Effector memory CD4-positive, alpha-beta T cell (primary cell): Measurements from ENCODE around the gene MCOLN3.
A peak's percentile ranks its signal among the peaks of the same experiment; 100 is the strongest.
"Not testable (repeated sequence)": the region's sequence is repeated elsewhere in the genome, so short reads cannot be mapped to it uniquely, and the experiment has no call there.

Experiments
- DNase-seq, 3 donors: peaks; one replicate each; pipeline ENCODE4 v3.0.0-alpha.2; 2020
- H3K27ac ChIP-seq: 2 replicates; pipeline ENCODE4 v1.7.0; 2013; ENCODE audit warnings: mild to moderate bottlenecking, low read length, moderate library complexity; ENCODE audit not compliant: insufficient read depth, poor library complexity, severe bottlenecking
- H3K27me3 ChIP-seq: replicated peaks from 2 replicates; pipeline ENCODE4 v1.7.0; 2013; ENCODE audit warnings: mild to moderate bottlenecking, low read length; ENCODE audit not compliant: insufficient read depth, control insufficient read depth, poor library complexity, severe bottlenecking
- H3K36me3 ChIP-seq: 2 replicates; pipeline ENCODE4 v1.7.0; 2013; ENCODE audit warnings: mild to moderate bottlenecking, low read length, moderate library complexity; ENCODE audit not compliant: control insufficient read depth, insufficient read depth
- H3K4me1 ChIP-seq: 2 replicates; pipeline ENCODE4 v1.7.0; 2013; ENCODE audit warnings: low read length, mild to moderate bottlenecking; ENCODE audit not compliant: control insufficient read depth, insufficient read depth, poor library complexity, severe bottlenecking
- H3K4me3 ChIP-seq: 2 replicates; pipeline ENCODE4 v1.7.0; 2013; ENCODE audit warnings: low read length, low read depth, mild to moderate bottlenecking; ENCODE audit not compliant: insufficient read depth, poor library complexity, severe bottlenecking
- H3K9me3 ChIP-seq: 2 replicates; pipeline ENCODE4 v1.7.0; 2013; ENCODE audit warnings: mild to moderate bottlenecking, low read length, moderate library complexity; ENCODE audit not compliant: control insufficient read depth

The MCOLN3 gene

DNA sequence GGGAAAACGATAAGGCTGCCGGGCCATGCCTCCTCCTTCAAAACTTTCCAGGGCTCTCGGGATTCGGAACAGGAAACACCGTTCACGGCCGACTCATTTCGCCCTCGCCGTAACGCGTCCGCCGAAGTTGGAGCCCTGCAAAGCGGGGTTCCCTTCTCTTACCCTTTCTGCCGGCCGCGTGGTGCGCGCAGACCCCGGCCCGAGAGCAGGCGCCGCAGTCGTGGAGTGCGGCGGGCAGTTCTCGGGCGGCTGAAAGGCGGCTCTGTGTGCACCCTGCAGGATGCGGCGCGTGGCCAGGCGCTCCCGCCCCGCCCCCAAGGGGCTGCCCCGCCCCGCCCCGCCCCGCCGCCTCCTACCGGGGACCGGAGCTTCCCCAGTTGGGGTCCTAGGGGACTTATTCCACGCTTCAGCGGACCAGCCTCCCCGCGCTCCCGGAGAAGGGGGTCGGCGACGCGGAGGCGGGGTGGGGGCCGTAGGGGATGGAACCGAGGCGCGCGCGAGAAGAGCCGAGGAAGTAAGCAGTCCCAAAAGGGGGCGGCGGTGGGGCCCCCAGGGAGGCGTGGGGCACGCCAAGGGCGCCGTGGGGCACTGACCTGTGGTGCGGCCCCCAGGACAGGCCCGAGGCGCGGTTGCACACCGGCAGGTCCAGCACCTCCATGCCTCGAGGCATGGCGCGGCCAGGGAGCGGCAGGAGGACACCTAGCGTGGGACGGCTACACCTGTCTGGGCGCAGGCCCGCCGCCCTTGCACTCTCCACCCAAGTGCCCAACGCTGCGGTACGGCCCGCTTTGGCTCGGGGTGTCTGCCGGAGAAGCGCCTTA, 51.2 kb downstream of the MCOLN3 start, which contains the start of gene MCOLN2:
TSS of gene MCOLN2 (minus strand) at position 268 of the 821 bp plus-strand sequence. CDS start at position 27, 241 bp downstream.
- Histone ChIP-seq H3K9me3 (no peaks in the 10 kb centered on the region), H3K4me1 (peaks cover 8% of the 10 kb centered on the region), H3K4me3 (peak within 1 kb of the TSS; percentile 68), H3K27ac (peak within 1 kb of the TSS; percentile 35), H3K36me3 (no peaks in the 10 kb centered on the region), H3K27me3 (peaks cover 12% of the 10 kb centered on the region)
- DNase-seq: peak; percentile 32 to 46 (median 36)

DNA sequence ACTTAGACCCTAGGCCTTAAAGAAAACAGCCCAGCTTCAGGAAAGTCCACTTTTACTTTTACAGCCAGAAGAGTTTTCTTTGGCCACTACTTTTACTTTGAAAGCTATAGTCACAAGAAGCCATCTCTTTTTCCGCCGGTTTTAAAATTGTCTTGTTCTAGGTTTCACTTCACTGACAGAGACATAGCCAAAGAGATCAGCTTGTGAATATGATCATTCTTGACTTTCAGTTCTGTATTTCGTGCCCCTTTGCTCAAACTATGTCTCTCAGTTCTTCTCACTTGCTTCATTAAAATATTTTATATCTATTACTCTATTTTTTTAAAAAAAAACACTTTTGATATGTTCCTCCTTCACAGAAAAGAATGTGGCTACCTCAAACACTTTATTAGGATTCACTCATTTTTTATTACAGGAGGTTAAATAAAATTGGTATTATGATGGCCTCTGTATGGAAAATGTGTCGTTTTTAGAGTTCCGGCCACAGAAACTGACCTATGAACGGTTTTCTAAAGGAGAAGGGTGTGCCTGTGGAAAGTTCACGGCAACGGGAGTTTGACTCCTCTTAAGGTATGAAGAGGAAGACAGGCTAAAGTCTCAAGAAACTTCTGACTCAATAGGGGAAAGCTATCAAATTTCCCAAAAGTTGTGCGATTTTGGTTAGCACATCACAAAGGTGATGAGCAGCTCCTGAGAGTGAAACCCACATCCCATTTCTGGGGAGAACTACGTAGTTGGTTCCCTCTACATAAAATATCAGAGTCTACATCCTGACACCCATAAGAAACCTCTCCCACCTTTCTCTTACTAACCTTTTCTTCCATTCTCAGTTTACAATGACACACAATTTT, 52.6 kb downstream of the MCOLN3 start:
- no peak for DNase-seq
- Histone ChIP-seq H3K36me3 (no peaks in the 10 kb centered on the region), H3K27me3 (peaks cover 12% of the 10 kb centered on the region), H3K4me3 (peak overlapping the region; percentile 14), H3K27ac (no peak overlapping the region), H3K4me1 (peaks cover 8% of the 10 kb centered on the region), H3K9me3 (no peaks in the 10 kb centered on the region)

DNA sequence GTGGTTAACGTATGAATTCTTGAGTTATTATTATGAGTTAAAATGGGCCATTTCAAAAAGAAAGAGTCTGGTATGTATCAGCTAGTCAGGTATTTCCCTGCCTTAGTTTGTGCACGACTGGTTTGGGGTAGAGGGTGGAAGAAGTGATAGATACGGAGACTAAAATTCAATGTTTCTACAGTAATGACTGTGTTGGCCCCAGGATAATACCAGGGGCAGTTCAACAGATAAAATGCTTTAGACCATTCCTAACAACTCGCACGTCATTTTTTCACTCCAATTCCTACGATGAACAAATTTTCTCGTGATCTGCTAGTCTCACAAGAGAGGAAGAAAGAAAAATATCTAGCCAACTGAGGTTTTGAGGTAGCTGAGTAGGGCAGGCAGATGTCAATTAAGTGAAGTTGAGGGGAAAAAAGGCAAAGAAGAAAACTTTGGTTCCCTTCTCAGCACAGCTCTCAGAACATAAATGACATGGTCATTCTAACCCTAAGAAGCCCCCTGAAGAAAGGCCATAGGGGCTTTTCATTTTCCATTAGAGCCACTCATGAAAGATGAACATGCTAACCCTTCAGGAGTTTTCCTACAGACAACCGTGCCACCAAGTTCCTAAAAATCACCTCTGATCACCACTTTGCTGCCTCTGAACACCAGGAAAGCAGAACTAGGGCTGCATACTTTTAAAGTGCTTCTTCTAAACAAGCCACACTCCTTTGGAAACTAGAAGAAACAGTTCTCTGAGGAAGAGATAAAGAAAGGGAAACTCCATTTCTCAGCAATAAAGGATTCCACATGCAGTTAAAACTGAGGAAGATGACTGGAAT, 57.0 kb downstream of the MCOLN3 start:
- Histone ChIP-seq H3K4me1 (no peaks in the 10 kb centered on the region), H3K9me3 (no peaks in the 10 kb centered on the region)
- no peak for DNase-seq

DNA sequence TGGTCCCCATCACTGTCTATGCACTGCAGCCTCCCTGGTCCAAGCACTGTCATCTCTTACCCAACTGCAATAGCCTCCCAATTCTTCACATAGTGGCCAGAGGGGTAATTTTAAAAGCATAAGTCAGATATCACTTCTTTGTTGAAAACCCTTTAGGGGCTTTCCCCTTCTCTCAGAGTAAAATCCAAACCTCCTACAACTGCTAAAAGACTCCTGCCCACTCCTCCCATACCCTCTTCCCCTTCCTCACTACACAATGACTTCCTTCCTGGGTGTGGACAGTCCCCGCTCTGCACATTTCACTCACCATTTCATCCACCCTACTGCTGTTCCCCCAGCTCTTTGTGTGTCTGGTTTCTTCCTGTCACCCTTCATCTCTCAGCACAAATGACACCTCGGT, 59.7 kb downstream of the MCOLN3 start:
- no peak overlapping the region for H3K4me3 ChIP-seq
- H3K9me3 ChIP-seq: no peaks in the 10 kb centered on the region
- H3K27me3 ChIP-seq: peaks cover 3% of the 10 kb centered on the region
- no peaks in the 10 kb centered on the region for H3K36me3 ChIP-seq
- no peaks in the 10 kb centered on the region for H3K4me1 ChIP-seq
- no peak overlapping the region for H3K27ac ChIP-seq
- no peak for DNase-seq

More for the DNA sequence above, 57.0 kb downstream of the MCOLN3 start:
- H3K27ac ChIP-seq: no peak overlapping the region
- peaks cover 7% of the 10 kb centered on the region for H3K27me3 ChIP-seq
- H3K4me3 ChIP-seq: no peak overlapping the region
- H3K36me3 ChIP-seq: no peaks in the 10 kb centered on the region

DNA sequence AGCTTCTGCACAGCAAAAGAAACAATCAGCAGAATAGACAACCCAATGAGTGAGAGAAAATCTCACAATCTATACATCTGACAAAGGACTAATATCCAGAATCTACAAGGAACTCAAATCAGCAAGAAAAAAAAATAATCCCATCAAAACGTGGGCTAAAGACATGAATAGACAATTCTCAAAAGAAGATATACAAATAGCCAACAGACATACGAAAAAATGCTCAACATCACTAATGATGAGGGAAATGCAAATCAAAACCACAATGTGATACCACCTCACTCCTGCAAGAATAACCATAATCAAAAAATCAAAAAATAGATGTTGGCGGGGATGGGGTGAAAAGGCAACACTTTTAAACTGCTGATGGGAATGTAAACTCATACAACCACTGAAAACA, 61.7 kb downstream of the MCOLN3 start:
- H3K4me3 ChIP-seq, H3K27me3 ChIP-seq: not testable (repeated sequence)

DNA sequence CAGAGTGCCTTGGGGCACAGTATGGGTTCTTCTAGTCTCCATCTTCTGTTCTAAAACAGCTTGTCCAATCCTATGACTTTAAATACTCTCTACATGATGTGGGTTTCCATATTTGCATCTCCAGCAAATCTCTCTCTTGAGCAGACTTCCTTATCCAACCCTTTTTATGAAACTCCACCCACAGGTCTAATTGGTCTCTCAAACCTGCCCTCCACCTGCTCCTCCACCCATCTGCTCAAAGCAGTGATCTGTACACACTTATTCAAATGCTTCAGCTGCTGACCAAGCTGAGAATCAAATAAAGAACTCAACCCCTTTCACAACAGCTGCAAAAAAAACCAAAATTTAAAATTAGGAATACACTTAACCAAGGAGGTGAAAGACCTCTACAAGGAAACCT, 62.9 kb downstream of the MCOLN3 start:
- no peak overlapping the region for H3K4me3 ChIP-seq
- no peaks in the 10 kb centered on the region for H3K9me3 ChIP-seq
- H3K27ac ChIP-seq: no peak overlapping the region
- no peak for DNase-seq
- H3K27me3 ChIP-seq: peaks cover 3% of the 10 kb centered on the region
- H3K36me3 ChIP-seq: no peaks in the 10 kb centered on the region
- H3K4me1 ChIP-seq: no peaks in the 10 kb centered on the region

More for the DNA sequence above, 61.7 kb downstream of the MCOLN3 start:
- DNase-seq, H3K27ac ChIP-seq, H3K9me3 ChIP-seq, H3K36me3 ChIP-seq, H3K4me1 ChIP-seq: not testable (repeated sequence)

DNA sequence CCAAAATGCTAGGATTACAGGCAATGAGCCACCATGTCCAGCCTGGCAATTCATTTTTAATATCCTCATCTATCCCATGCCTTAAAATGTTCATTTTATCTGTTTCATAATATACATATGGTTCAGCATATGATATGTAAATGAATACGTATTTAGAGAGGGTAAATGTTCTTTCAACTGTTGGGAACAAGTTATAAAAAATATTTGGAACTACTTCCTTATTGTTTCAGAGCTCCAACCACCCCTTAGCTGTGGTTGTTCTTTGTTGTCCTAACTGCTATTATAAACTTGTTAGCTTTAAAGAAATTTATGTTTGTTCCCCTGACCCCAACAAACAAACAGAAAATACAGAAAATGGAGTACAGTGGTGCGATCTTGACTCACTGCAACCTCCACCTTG, 65.9 kb downstream of the MCOLN3 start:
- Histone ChIP-seq H3K36me3 (no peaks in the 10 kb centered on the region), H3K27ac (no peak overlapping the region), H3K27me3 (no peaks in the 10 kb centered on the region), H3K9me3 (no peaks in the 10 kb centered on the region), H3K4me1 (no peaks in the 10 kb centered on the region), H3K4me3 (no peak overlapping the region)
- no peak for DNase-seq

DNA sequence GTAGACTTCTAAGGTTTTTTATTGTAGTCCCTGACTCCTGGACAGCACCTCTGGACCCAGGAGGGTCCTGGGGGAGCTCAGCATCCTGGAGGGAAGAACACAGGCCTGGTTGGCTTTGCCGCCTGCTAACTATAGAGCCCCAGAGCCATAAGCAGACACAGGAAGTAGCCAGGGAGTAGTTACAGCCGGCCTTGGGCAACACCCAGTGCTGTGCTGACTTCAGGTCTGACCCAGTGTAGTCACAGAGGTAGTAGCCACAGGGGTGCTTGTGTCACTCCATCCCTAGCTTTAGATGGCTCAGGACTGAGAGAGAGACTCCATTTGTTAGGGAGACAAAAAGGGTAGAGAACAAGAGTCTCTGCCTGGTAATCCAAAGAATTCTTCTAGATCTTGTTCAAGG, 73.3 kb downstream of the MCOLN3 start:
- no peak overlapping the region for H3K4me3 ChIP-seq
- no peak overlapping the region for H3K27ac ChIP-seq
- DNase-seq: no peak
- H3K27me3 ChIP-seq: no peaks in the 10 kb centered on the region
- no peaks in the 10 kb centered on the region for H3K9me3 ChIP-seq
- H3K36me3 ChIP-seq: no peaks in the 10 kb centered on the region
- H3K4me1 ChIP-seq: no peaks in the 10 kb centered on the region

DNA sequence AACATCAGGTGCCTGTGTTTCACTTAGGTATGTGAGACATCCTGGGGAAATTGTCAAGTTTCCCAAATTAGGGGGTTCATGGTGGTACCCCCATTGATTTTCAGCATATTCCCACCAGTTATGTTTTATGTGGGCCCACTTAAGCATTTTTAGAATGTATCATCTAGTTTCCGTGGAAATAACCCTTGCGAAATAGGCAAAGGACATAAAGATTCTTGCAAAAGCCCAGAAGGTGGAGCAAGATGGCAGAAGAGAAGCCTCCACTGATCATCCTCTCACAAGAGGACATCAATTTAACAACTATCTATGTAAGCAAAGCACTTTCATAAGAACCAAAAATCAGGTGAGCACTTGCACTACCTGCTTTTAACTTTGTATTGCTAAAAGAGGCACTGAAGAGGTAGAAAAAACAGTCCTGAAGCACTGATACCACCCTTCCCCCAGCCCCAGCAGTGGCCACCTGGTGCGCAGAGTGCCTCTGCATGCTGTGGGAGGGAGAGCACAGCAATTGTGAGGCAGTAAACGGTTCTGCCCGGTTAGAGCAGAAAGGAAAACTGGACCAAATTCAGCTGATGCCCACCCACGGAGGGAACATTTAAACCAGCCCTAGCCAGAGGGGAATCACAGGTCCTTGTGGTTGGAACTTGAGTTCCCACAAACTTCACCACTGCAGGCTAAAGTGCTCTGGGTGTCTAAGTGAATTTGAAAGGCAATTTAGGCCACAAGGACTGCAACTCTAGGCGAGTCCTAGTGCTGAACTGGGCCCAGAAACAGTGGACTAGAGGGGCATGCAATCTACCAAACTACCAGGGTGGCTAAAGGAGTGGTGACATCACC, 74.6 kb downstream of the MCOLN3 start:
- DNase-seq: no peak
- H3K4me3 ChIP-seq: no peak overlapping the region
- no peak overlapping the region for H3K27ac ChIP-seq
- no peaks in the 10 kb centered on the region for H3K27me3 ChIP-seq
- H3K9me3 ChIP-seq: no peaks in the 10 kb centered on the region
- H3K36me3 ChIP-seq: no peaks in the 10 kb centered on the region
- H3K4me1 ChIP-seq: no peaks in the 10 kb centered on the region
